ENCODE measurements around the gene TANGO6. TPM values are rescaled to one million over a fixed set of nuclear protein-coding genes. Genes with fewer than 3 reads are reported as not detected.

The TANGO6 gene
- total RNA-seq, 6 donors from 2014 or later: 11.7 to 30.4 (median 15.5) TPM

- Histone ChIP-seq H3K27me3 (no peaks in the 10 kb centered on the region), H3K4me3 (no peak overlapping the region), H3K4me1 (peaks cover 0 to 6% (median 0%) of the 10 kb centered on the region in 4 donors), H3K27ac (peak overlapping the region in 2 of 4 donors; percentile 44 to 60), H3K36me3 (peaks cover 3 to 59% (median 22%) of the 10 kb centered on the region in 4 donors), H3K9me3 (no peaks in the 10 kb centered on the region)
- WGBS, 2 donors: 64 to 70% methylated on average over 7 of the region's 7 CpGs
- ATAC-seq (ENCODE audit: low FRiP score in 2 of 2) (no peak), DNase-seq (no peak)
- TF ChIP-seq EP300 (IDR thresholded peaks at IDR 0.05) (no peak), POLR2AphosphoS5 (IDR thresholded peaks at IDR 0.05) (no peak)
- TF ChIP-seq, protein P1, sequence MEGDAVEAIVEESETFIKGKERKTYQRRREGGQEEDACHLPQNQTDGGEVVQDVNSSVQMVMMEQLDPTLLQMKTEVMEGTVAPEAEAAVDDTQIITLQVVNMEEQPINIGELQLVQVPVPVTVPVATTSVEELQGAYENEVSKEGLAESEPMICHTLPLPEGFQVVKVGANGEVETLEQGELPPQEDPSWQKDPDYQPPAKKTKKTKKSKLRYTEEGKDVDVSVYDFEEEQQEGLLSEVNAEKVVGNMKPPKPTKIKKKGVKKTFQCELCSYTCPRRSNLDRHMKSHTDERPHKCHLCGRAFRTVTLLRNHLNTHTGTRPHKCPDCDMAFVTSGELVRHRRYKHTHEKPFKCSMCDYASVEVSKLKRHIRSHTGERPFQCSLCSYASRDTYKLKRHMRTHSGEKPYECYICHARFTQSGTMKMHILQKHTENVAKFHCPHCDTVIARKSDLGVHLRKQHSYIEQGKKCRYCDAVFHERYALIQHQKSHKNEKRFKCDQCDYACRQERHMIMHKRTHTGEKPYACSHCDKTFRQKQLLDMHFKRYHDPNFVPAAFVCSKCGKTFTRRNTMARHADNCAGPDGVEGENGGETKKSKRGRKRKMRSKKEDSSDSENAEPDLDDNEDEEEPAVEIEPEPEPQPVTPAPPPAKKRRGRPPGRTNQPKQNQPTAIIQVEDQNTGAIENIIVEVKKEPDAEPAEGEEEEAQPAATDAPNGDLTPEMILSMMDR (IDR thresholded peaks at IDR 0.05): no peak
Measured at GRCh38 chr16:68873635-68874471, 30.5 kb downstream of the TANGO6 start.

DNA sequence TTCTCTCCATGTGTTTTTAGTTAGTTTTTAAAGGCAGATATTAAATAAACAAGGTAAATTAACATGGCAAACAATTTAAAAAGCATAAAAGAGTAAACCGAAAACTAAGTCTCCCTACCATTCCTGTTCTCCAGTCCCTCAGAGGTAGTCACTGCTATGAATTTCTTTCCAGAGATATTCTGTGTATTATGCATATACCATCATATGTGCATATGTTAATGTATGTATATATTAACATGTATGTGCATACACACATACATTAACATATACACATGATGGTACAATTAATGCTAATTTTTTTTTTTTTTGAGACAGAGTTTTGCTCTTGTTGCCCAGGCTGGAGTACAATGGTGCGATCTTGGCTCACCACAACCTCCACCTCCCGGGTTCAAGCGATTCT is 32.5 kb downstream of the TANGO6 start:
- H3K4me1 ChIP-seq: peaks cover 0 to 6% (median 0%) of the 10 kb centered on the region in 4 donors
- no peak overlapping the region for H3K27ac ChIP-seq
- no peak for ATAC-seq (ENCODE audit: low FRiP score in 2 of 2)
- no peak for DNase-seq
- H3K9me3 ChIP-seq: no peaks in the 10 kb centered on the region
- no peak overlapping the region for H3K4me3 ChIP-seq
- no peaks in the 10 kb centered on the region for H3K27me3 ChIP-seq
- 96 to 99% methylated on average over 4 of the region's 4 CpGs for WGBS, 2 donors
- peaks cover 3 to 72% (median 24%) of the 10 kb centered on the region in 4 donors for H3K36me3 ChIP-seq
- no peak for TF ChIP-seq POLR2AphosphoS5 (IDR thresholded peaks at IDR 0.05)
- TF ChIP-seq POLR2A (IDR thresholded peaks at IDR 0.05): no peak
- no peak for TF ChIP-seq EP300 (IDR thresholded peaks at IDR 0.05)
- TF ChIP-seq, protein P1 (IDR thresholded peaks at IDR 0.05): no peak

DNA sequence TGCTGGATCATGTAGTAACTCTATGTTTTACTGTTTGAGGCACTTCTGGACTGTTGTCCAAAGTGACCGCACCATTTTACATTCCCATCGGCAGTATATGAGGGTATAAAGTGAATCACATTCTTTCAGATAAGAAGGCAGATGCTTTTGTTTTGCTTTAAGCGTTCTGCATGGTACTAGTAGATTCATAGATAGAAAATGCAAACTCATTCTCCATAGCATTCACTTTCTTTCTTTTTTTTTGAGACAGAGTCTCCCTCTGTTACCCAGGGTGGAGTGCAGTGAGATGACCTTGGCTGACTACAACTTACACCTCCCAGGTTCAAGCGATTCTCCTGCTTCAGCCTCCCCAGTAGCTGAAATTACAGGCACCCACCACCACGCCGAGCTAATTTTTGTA is 40.4 kb downstream of the TANGO6 start:
- no peak for DNase-seq
- Histone ChIP-seq H3K27me3 (no peaks in the 10 kb centered on the region), H3K4me1 (peaks cover 0 to 12% (median 9%) of the 10 kb centered on the region in 4 donors), H3K4me3 (no peak overlapping the region), H3K27ac (no peak overlapping the region), H3K9me3 (no peaks in the 10 kb centered on the region), H3K36me3 (peaks cover 0 to 23% (median 3%) of the 10 kb centered on the region in 4 donors)
- 93 to 95% methylated on average over 6 of the region's 6 CpGs for WGBS, 2 donors
- ATAC-seq (ENCODE audit: low FRiP score in 2 of 2): no peak
- TF ChIP-seq EP300 (IDR thresholded peaks at IDR 0.05): no peak
- no peak for TF ChIP-seq POLR2AphosphoS5 (IDR thresholded peaks at IDR 0.05)
- TF ChIP-seq POLR2A (IDR thresholded peaks at IDR 0.05): no peak
- TF ChIP-seq, protein P1 (IDR thresholded peaks at IDR 0.05): no peak

- ATAC-seq (ENCODE audit: low FRiP score in 2 of 2) (no peak), DNase-seq (no peak)
- no peak overlapping the region for H3K4me3 ChIP-seq
- peaks cover under 1 to 12% (median 9%) of the 10 kb centered on the region in 4 donors for H3K4me1 ChIP-seq
- H3K27me3 ChIP-seq: no peaks in the 10 kb centered on the region
- 81 to 83% methylated on average over 1 of the region's 1 CpG for WGBS, 2 donors
- no peaks in the 10 kb centered on the region for H3K9me3 ChIP-seq
- H3K36me3 ChIP-seq: peaks cover 0 to 16% (median 2%) of the 10 kb centered on the region in 4 donors
- TF ChIP-seq POLR2AphosphoS5 (IDR thresholded peaks at IDR 0.05): no peak
- TF ChIP-seq POLR2A (IDR thresholded peaks at IDR 0.05): no peak
- TF ChIP-seq EP300 (IDR thresholded peaks at IDR 0.05): no peak
- TF ChIP-seq, protein P1 (IDR thresholded peaks at IDR 0.05): no peak
- H3K27ac ChIP-seq: peak overlapping the region in 1 of 4 donors; percentile 49
Measured at GRCh38 chr16:68884401-68884800, 41.1 kb downstream of the TANGO6 start.

All from upper lobe of left lung (tissue), 6 donors.